SK-N-SH treated with all-trans-retinoic acid at 6 μM for 48 hours (cell line): ENCODE measurements around the gene WASF3.

Experiments used
- ATAC-seq: fragments of 200-7000 bp; cut with Tn5 transposase; 3 replicates; pipeline ENCODE4 v1.9.1; 2020; ENCODE audit warnings: mild to moderate bottlenecking, moderate library complexity
- ARNTL ChIP-seq: fragments of 450-650 bp; formaldehyde crosslinking; IDR thresholded peaks from 2 replicates; pipeline ENCODE4 v1.5.0; 2020; ENCODE audit warnings: low read depth, mild to moderate bottlenecking, moderate library complexity, borderline replicate concordance
- BACH2 ChIP-seq: fragments of 250-450 bp; sonication (Bioruptor Pico); IDR thresholded peaks from 2 replicates; pipeline ENCODE4 v1.9.0; 2021; ENCODE audit warnings: mild to moderate bottlenecking, borderline replicate concordance
- CSDC2 ChIP-seq: fragments of 250-450 bp; sonication (Bioruptor Pico); IDR thresholded peaks from 2 replicates; pipeline ENCODE4 v1.5.0; 2020; ENCODE audit warnings: mild to moderate bottlenecking, moderate library complexity
- ESRRG ChIP-seq: fragments of 250-450 bp; sonication (Bioruptor Pico); IDR thresholded peaks from 2 replicates; pipeline ENCODE4 v1.6.1; 2021; ENCODE audit warnings: mild to moderate bottlenecking
- GLIS3 ChIP-seq: fragments of 250-450 bp; sonication (Bioruptor Pico); IDR thresholded peaks from 2 replicates; pipeline ENCODE4 v1.5.0; 2020; ENCODE audit warnings: mild to moderate bottlenecking, moderate library complexity
- ISL1 ChIP-seq: fragments of 250-450 bp; sonication (Bioruptor Pico); IDR thresholded peaks from 2 replicates; pipeline ENCODE4 v2.1.2; 2022; ENCODE audit warnings: mild to moderate bottlenecking, moderate library complexity
- OSR1 ChIP-seq: fragments of 250-450 bp; sonication (Bioruptor Pico); IDR thresholded peaks from 2 replicates; pipeline ENCODE4 v1.8.0; 2022; ENCODE audit warnings: moderate library complexity, mild to moderate bottlenecking, inconsistent platforms
- PPARA ChIP-seq: fragments of 250-450 bp; sonication (Bioruptor Pico); IDR thresholded peaks from 2 replicates; pipeline ENCODE4 v1.5.0; 2020; ENCODE audit warnings: mild to moderate bottlenecking, borderline replicate concordance
- RARB ChIP-seq: fragments of 250-450 bp; sonication (Bioruptor Pico); IDR thresholded peaks from 2 replicates; pipeline ENCODE4 v1.8.0; 2021; ENCODE audit warnings: mild to moderate bottlenecking, moderate library complexity
- TCF4 ChIP-seq: fragments of 250-450 bp; sonication (Bioruptor Pico); IDR thresholded peaks from 2 replicates; pipeline ENCODE4 v1.8.0; 2021; ENCODE audit warnings: mild to moderate bottlenecking, moderate library complexity, borderline replicate concordance
- TOX ChIP-seq: fragments of 250-450 bp; sonication (Bioruptor Pico); IDR thresholded peaks from 2 replicates; pipeline ENCODE4 v1.8.0; 2021; ENCODE audit warnings: mild to moderate bottlenecking, moderate library complexity, borderline replicate concordance
- ZC3H10 ChIP-seq: fragments of 250-450 bp; sonication (Bioruptor Pico); IDR thresholded peaks from 2 replicates; pipeline ENCODE4 v1.5.1; 2021; ENCODE audit warnings: mild to moderate bottlenecking, moderate library complexity
- ZFP3 ChIP-seq: fragments of 250-450 bp; sonication (Bioruptor Pico); IDR thresholded peaks from 2 replicates; pipeline ENCODE4 v1.5.0; 2020; ENCODE audit warnings: mild to moderate bottlenecking, moderate library complexity
- ZFP30 ChIP-seq: fragments of 450-650 bp; formaldehyde crosslinking; IDR thresholded peaks from 2 replicates; pipeline ENCODE4 v1.5.0; 2022; ENCODE audit warnings: mild to moderate bottlenecking, moderate library complexity
- ZNF565 ChIP-seq: fragments of 450-650 bp; formaldehyde crosslinking; conservative IDR thresholded peaks from 2 replicates; pipeline ENCODE4 v1.5.0; 2020; ENCODE audit warnings: low read depth, mild to moderate bottlenecking, moderate library complexity
- TF ChIP-seq, protein P1 (sequence below): fragments of 250-450 bp; sonication (Bioruptor Pico); IDR thresholded peaks from 2 replicates; pipeline ENCODE4 v1.8.0; 2021; ENCODE audit warnings: low read depth, mild to moderate bottlenecking, moderate library complexity, borderline replicate concordance
- TF ChIP-seq, protein P2 (sequence below): fragments of 250-450 bp; sonication (Bioruptor Pico); IDR thresholded peaks from 2 replicates; pipeline ENCODE4 v1.8.0; 2020; ENCODE audit warnings: mild to moderate bottlenecking, moderate library complexity, borderline replicate concordance
- TF ChIP-seq, protein P3 (sequence below): fragments of 250-450 bp; sonication (Bioruptor Pico); IDR thresholded peaks from 2 replicates; pipeline ENCODE4 v1.5.1; 2021; ENCODE audit warnings: mild to moderate bottlenecking, moderate library complexity
- TF ChIP-seq, protein P4 (sequence below): fragments of 250-450 bp; sonication (Bioruptor Pico); IDR thresholded peaks from 2 replicates; pipeline ENCODE4 v1.5.1; 2020; ENCODE audit warnings: low read depth, mild to moderate bottlenecking, moderate library complexity
- TF ChIP-seq, protein P5 (sequence below): fragments of 250-450 bp; sonication (Bioruptor Pico); IDR thresholded peaks from 2 replicates; pipeline ENCODE4 v1.5.0; 2020; ENCODE audit warnings: mild to moderate bottlenecking, moderate library complexity

The WASF3 gene

DNA sequence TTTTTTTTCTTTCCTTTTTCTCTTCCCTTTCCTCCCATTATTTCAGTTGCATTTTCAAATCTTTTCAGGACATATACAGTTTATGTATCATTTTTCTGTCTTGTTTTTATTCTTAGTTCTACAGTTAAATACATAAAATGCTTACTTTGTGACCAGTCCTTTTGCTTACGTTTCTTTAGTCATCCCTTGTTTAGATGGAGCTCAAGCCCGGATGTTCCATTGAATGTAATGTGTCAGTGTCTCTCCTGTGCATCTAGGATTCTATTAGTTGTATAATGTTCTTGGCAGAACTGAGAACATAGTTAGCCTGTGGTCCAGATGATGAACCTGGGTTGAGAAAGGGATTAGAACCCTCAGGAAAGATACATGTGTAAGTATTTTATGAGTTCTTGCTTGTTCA is 17.8 kb downstream of the WASF3 start:
- TF ChIP-seq ZFP3 (no peak), ESRRG (CRISPR knock-in tag) (no peak), BACH2 (no peak), RARB (CRISPR knock-in tag) (no peak), ZC3H10 (CRISPR knock-in tag) (no peak), ZFP30 (CRISPR knock-in tag) (no peak), TOX (CRISPR knock-in tag) (no peak), OSR1 (no peak), PPARA (CRISPR knock-in tag) (no peak)
- TF ChIP-seq, protein P1, sequence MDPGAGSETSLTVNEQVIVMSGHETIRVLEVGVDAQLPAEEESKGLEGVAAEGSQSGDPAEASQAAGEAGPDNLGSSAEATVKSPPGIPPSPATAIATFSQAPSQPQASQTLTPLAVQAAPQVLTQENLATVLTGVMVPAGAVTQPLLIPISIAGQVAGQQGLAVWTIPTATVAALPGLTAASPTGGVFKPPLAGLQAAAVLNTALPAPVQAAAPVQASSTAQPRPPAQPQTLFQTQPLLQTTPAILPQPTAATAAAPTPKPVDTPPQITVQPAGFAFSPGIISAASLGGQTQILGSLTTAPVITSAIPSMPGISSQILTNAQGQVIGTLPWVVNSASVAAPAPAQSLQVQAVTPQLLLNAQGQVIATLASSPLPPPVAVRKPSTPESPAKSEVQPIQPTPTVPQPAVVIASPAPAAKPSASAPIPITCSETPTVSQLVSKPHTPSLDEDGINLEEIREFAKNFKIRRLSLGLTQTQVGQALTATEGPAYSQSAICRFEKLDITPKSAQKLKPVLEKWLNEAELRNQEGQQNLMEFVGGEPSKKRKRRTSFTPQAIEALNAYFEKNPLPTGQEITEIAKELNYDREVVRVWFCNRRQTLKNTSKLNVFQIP, result no peak
- TF ChIP-seq, protein P2, sequence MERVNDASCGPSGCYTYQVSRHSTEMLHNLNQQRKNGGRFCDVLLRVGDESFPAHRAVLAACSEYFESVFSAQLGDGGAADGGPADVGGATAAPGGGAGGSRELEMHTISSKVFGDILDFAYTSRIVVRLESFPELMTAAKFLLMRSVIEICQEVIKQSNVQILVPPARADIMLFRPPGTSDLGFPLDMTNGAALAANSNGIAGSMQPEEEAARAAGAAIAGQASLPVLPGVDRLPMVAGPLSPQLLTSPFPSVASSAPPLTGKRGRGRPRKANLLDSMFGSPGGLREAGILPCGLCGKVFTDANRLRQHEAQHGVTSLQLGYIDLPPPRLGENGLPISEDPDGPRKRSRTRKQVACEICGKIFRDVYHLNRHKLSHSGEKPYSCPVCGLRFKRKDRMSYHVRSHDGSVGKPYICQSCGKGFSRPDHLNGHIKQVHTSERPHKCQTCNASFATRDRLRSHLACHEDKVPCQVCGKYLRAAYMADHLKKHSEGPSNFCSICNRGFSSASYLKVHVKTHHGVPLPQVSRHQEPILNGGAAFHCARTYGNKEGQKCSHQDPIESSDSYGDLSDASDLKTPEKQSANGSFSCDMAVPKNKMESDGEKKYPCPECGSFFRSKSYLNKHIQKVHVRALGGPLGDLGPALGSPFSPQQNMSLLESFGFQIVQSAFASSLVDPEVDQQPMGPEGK, result no peak
- TF ChIP-seq, protein P3, sequence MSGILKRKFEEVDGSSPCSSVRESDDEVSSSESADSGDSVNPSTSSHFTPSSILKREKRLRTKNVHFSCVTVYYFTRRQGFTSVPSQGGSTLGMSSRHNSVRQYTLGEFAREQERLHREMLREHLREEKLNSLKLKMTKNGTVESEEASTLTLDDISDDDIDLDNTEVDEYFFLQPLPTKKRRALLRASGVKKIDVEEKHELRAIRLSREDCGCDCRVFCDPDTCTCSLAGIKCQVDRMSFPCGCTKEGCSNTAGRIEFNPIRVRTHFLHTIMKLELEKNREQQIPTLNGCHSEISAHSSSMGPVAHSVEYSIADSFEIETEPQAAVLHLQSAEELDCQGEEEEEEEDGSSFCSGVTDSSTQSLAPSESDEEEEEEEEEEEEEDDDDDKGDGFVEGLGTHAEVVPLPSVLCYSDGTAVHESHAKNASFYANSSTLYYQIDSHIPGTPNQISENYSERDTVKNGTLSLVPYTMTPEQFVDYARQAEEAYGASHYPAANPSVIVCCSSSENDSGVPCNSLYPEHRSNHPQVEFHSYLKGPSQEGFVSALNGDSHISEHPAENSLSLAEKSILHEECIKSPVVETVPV, result no peak
- ATAC-seq, result no peak

DNA sequence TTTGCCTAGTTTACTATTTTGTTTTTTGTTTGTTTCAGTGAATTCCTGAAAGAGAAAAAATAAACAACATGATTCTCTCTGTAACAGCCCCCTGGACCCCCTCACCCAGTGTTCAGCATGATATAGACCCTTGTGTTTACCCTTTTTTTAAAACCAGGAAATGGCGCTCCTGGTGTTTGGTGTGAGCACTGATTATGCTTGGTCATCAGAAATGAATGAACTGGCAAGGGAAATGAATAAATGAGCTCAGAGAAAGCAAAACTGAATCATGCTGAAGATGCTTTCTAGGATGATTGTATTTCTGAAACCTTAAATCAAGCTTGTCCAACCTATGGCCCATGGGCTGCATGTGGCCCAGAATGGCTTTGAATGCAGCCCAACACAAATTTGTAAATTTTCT is 22.1 kb downstream of the WASF3 start:
- no peak for TF ChIP-seq PPARA (CRISPR knock-in tag)
- no peak for TF ChIP-seq BACH2
- TF ChIP-seq TCF4 (CRISPR knock-in tag), result no peak
- TF ChIP-seq, protein P2, result no peak
- no peak for TF ChIP-seq RARB (CRISPR knock-in tag)
- no peak for TF ChIP-seq ZNF565 (CRISPR knock-in tag)
- TF ChIP-seq, protein P4, sequence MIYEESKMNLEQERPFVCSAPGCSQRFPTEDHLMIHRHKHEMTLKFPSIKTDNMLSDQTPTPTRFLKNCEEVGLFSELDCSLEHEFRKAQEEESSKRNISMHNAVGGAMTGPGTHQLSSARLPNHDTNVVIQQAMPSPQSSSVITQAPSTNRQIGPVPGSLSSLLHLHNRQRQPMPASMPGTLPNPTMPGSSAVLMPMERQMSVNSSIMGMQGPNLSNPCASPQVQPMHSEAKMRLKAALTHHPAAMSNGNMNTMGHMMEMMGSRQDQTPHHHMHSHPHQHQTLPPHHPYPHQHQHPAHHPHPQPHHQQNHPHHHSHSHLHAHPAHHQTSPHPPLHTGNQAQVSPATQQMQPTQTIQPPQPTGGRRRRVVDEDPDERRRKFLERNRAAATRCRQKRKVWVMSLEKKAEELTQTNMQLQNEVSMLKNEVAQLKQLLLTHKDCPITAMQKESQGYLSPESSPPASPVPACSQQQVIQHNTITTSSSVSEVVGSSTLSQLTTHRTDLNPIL (CRISPR knock-in tag), result no peak
- no peak for TF ChIP-seq ARNTL (CRISPR knock-in tag)
- no peak for TF ChIP-seq ZFP30 (CRISPR knock-in tag)
- TF ChIP-seq ZFP3, result no peak
- no peak for TF ChIP-seq TOX (CRISPR knock-in tag)
- TF ChIP-seq OSR1, result no peak
- TF ChIP-seq ISL1 (CRISPR knock-in tag), result no peak
- TF ChIP-seq CSDC2 (CRISPR knock-in tag), result no peak
- TF ChIP-seq, protein P5, sequence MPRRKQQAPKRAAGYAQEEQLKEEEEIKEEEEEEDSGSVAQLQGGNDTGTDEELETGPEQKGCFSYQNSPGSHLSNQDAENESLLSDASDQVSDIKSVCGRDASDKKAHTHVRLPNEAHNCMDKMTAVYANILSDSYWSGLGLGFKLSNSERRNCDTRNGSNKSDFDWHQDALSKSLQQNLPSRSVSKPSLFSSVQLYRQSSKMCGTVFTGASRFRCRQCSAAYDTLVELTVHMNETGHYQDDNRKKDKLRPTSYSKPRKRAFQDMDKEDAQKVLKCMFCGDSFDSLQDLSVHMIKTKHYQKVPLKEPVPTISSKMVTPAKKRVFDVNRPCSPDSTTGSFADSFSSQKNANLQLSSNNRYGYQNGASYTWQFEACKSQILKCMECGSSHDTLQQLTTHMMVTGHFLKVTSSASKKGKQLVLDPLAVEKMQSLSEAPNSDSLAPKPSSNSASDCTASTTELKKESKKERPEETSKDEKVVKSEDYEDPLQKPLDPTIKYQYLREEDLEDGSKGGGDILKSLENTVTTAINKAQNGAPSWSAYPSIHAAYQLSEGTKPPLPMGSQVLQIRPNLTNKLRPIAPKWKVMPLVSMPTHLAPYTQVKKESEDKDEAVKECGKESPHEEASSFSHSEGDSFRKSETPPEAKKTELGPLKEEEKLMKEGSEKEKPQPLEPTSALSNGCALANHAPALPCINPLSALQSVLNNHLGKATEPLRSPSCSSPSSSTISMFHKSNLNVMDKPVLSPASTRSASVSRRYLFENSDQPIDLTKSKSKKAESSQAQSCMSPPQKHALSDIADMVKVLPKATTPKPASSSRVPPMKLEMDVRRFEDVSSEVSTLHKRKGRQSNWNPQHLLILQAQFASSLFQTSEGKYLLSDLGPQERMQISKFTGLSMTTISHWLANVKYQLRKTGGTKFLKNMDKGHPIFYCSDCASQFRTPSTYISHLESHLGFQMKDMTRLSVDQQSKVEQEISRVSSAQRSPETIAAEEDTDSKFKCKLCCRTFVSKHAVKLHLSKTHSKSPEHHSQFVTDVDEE (CRISPR knock-in tag), result no peak
- TF ChIP-seq, protein P1, result no peak
- no peak for TF ChIP-seq GLIS3 (CRISPR knock-in tag)
- ATAC-seq, result no peak
